HG02943 (cell line): ENCODE results near the gene PNLIPRP2.

Source experiments
- ATAC-seq: cut with Tn5 transposase; IDR thresholded peaks from one replicate; pipeline ENCODE4 v1.9.1; 2021; ENCODE audit warnings: mild to moderate bottlenecking, low read depth, moderate library complexity; ENCODE audit not compliant: unreplicated experiment

Gene PNLIPRP2

GRCh38 chr10:116620423-116621400 lies at the start of gene PNLIPRP2:
PNLIPRP2 (plus strand) TSS chr10:116620953.
- ATAC-seq = no peak

DNA sequence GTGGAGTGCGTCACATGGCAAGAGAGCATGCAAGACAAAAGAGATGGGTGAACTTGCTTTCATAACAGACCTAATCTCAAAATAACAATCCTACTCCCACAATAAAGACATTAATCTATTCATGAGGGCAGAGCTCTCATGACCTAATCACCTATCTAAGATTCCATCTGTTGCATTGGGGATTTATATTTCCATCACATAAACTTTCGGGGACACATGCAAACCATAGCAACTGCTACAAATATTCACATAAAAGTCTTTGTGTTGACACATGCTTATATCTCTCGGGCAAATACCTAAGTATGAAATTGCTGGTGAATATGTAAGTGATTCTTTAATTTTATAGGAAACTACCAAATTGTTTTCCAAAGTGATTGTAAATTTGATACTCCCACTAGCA lies 46.0 kb upstream of the PNLIPRP2 start:
- no peak for ATAC-seq

GRCh38 chr10:116587878-116588591 lies 32.7 kb upstream of the PNLIPRP2 start:
- ATAC-seq = no peak

- no peak for ATAC-seq
Observed at GRCh38 chr10:116588995-116589394, 31.8 kb upstream of the PNLIPRP2 start.

DNA sequence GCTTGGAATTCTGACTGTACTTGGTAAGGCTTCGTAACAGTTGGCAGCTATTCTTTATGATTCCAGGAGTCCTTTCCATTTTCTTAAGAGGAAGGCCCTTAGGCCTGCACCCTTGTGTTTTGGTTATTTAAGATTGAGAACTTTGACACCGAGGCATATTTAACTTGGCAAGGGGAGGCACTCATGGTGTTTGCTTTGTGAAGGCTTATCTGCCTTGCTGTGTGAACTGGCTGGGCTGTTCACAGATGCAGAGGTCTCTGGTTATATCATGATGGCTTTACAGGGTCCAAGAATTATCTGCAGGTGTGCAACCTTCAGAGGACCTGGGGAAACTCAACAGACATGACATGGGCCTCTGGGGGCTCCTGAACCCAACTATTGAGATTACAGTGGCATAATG lies 30.8 kb upstream of the PNLIPRP2 start:
- ATAC-seq = no peak

- ATAC-seq = no peak
Observed at GRCh38 chr10:116590590-116591444, 29.9 kb upstream of the PNLIPRP2 start, which contains the start of gene PNLIPRP1. PNLIPRP1 (plus strand) TSS chr10:116590959; CDS start chr10:116591130, 171 bp downstream.

DNA sequence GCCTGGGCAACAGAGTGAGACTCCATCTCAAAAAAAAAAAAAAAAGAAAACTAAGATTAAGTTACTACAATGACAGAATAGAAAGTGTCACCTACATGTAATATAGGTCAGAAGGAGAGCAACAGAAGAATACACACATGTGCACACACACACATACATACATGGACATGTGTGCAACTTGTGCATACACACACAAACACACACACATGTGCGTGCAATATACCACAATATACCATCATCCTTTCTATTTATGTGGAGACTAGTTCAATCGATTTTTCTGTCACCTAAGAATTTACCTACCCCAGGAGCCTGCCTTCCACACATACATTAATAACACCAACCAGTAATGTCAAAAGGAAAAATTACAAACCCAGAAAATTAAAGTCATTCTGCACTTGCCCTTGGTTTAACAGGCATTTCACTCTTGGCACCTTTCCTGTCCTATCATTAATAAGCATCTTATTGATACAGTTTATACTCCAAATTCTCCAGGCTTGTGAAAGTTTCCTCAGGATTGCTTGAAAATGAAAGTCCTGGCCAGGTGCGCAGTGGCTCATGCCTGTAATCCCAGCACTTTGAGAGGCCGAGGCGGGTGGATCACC lies 27.5 kb upstream of the PNLIPRP2 start:
- no peak for ATAC-seq

DNA sequence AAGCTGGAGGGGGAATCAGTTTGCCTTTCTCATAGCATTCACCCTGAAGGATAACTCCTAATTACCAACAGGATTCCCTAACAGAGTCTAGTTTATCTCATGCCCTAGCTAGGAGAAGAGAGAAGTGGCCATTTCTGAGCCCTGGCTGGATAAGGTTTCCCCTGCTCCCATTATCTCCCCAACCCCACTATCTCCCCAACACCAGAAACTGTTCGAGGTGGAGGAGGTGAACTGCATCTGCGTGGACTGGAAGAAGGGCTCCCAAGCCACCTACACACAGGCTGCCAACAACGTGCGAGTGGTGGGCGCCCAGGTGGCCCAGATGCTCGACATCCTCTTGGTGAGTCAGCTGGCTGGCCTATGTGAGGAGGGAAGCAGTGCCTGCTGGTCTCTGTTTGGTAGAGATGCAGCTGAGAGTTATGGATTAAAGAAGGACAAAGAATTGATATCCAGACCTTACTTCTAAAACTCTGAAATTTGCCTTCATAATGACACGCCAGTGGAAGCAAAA lies 26.2 kb upstream of the PNLIPRP2 start:
- no peak for ATAC-seq

DNA sequence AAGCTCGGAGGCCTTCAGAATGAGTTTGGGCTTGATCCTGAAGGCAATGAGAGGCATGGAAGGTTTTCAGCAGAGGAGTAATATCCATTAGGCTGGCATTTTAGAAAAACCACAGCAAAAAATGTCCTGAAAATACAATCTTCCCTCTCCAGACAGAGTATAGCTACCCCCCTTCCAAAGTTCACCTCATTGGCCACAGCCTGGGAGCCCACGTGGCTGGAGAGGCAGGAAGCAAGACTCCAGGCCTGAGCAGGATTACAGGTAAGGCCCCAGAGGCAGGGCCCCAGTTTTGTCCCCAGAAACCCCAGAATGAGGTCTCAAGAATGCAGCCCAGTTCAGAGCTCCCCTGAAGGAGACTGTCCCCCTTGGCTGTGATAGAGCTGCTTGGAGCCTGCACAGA lies 24.7 kb upstream of the PNLIPRP2 start:
- no peak for ATAC-seq

DNA sequence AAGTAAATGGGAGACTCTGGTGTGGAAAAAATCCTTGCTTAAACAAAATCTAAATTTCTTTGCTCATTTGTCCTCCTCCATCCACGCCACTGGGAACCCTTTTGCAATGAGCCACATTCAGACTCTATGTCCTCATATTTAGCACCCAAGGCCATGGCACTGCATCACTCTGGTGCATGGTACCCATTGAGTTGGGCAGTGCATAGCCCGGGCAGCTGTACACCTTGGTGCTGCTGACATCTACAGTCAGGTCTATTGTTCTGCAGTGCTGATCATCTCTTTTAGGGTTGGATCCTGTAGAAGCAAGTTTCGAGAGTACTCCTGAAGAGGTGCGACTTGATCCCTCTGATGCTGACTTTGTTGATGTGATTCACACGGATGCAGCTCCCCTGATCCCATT lies 23.2 kb upstream of the PNLIPRP2 start:
- no peak for ATAC-seq

- no peak for ATAC-seq
Observed at GRCh38 chr10:116598329-116598728, 22.4 kb upstream of the PNLIPRP2 start.

GRCh38 chr10:116599991-116600390 lies 20.8 kb upstream of the PNLIPRP2 start:
- ATAC-seq = no peak

GRCh38 chr10:116602648-116603400 lies 17.9 kb upstream of the PNLIPRP2 start:
- no peak for ATAC-seq

- no peak for ATAC-seq
Observed at GRCh38 chr10:116606061-116606483, 14.7 kb upstream of the PNLIPRP2 start.

DNA sequence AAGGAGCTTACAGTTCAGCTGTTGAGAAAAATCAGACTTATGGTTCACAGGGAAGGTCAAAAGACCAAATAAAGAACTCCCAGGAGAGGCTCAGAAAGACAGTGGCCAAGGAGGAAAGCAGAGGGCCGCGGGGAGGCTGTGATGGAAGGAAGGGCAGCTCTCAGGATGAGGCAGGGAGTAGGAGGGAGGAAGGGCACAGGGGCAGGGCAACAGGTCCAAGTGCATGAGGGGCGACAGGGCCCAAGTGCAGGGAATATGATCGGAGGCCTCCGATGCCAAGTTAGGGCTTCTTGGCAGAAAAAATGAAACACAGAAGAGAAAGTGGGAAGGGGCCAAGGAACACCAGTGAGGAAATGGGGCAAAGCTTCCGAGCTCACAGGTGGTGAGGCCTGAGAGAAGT lies 13.4 kb upstream of the PNLIPRP2 start:
- no peak for ATAC-seq

- ATAC-seq = no peak
Observed at GRCh38 chr10:116608686-116609594, 11.8 kb upstream of the PNLIPRP2 start.

GRCh38 chr10:116610443-116611152 lies 10.2 kb upstream of the PNLIPRP2 start:
- no peak for ATAC-seq

DNA sequence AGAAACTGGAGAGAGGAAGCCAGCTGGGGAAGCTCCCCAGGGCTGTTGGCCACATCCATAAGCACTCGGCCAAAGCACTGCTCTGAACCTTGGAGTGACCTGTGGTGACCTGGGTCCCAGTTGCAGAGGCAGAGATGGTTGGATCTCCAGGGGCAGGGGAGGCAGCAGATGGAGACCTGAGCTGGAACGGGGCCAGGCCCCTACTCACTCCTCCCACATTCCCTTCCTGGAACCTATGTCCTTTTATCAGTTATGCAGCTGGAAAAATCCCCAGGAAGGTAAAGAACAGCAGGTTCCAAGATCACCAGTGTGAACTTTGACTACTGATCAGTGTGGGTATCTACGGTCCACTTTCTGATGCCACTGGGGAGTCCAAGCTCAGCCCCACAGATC lies 9.6 kb upstream of the PNLIPRP2 start:
- ATAC-seq = no peak
